ACHN (cell line): Measurements from ENCODE around the gene RUBCNL.
A peak's percentile ranks its signal among the peaks of the same experiment; 100 is the strongest.
"Not testable (repeated sequence)": the region's sequence is repeated elsewhere in the genome, so short reads cannot be mapped to it uniquely, and the experiment has no call there.

Experiments used
- DNase-seq: peaks from one replicate; pipeline ENCODE4 v3.0.0-alpha.2; 2015
- in situ Hi-C: cut with HindIII; loops from 2 replicates; pipeline ENCODE4 v1.10.0; 2017; ENCODE audit warnings: low sequenced_read_pairs, low pct_ligation_motif_present, low pct_unique_long_range_greater_than_20kb

The RUBCNL gene

DNA sequence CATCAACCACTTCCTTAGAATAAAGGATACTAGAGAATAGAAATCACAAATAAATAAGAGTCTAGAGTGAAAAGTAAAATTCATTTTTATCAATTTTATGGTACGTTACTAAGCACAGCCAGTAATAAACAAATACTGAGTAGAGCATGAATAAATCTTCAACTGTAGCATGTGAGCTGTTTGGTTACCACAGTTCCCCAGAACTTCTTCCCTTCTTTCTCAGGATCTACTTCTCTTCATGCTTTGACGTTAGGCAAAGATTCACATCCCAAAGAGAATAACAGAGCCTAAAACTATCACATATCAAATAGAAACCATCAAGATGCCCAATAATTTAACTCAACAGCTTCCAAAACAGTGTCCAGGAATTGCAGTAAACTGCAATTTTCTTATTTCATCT lies 7.4 kb downstream of the RUBCNL start:
- in situ Hi-C loops: no loop called here
- no peak for DNase-seq

DNA sequence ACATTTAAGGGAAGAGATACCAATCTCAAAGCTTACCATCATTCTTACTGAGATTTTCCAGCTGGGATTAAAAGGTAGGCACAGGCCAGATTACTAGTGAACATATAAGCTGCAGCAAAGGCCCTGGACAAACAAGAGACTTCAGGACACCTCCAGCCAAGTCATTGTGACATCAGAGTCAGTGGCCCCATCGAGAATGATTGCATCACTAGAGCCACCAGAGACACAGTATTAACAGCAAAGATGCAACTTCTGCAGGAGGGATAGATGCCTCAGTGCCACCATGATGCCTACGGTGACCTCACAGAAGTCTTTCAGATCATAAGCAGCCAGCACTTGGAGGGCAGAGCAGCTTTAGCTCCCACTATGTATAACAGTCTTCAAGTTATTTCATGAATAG lies 8.6 kb downstream of the RUBCNL start:
- in situ Hi-C loops: no loop called here
- DNase-seq: no peak

DNA sequence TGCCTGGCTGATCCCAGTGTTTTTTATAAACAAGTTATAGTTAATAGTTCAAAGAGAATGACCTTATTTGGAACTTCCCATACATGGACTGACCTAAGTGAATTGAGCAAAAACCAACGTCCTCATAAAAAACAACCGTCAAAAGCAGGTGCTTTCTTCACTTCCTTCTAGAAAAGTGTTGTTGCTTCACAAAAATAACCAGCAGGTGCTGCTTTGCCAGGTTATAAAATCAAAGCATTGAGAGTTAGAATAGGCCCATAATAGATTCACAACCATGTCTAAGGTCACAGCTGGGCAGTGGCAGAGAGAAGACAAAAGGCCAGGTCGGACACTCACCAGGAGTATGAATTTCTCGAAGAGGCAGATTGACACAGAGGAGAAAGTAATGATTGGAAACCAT lies 9.5 kb downstream of the RUBCNL start:
- in situ Hi-C loops: no loop called here
- no peak for DNase-seq

DNA sequence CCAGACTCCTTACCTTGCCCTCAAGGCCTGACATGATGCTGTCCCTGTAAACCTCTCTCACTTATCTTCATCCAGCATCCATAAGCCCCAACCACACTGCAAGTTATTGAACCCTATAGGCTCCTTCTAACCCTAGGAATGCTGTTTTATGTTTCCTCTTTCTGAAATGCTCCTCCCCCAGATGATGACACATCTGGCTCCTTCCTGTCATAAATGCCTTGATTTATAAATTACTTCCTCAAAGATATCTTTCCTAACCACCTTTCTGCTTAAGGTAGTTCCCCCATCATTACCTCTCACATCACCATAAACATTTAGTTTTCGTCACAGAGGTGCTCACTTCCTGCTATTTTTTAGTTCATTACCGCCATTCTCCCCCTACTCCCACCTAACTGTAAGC lies 12.3 kb downstream of the RUBCNL start:
- DNase-seq: no peak
- in situ Hi-C loops: no loop called here

DNA sequence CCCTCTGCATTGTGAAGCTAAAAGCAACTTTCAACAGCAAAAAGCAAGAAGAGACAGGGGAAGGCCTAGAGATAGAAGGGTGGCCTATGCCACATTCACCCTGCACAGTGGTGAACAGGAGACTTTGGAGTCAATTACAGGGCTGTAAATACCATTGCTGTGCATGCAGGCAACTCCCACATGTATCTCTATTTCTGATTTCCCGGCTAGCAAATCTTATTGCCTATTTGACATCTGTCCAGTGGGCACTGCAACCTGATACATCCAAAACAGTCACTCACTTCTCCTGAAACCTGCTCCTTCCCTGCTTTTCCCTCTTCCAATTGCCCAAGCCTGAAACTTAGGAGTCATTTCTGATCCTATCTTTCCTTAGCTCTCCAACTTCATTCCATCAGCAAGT lies 13.4 kb downstream of the RUBCNL start:
- in situ Hi-C loops: no loop called here

DNA sequence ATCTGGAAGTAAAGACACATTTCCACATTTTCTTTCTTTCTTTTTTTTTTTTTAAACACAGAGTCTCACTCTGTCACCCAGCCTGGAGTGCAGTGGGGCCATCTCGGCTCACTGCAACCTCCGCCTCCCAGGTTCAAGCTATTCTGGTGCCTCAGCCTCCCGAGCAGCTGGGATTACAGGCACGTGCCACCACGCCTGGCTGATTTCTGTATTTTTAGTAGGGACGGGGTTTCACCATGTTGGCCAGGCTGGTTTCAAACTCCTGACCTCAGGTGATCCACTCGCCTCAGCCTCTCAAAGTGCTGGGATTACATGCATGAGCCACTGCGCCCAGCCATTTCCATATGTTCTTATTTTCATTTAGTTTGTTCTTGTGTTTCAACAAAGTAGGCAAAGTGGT lies 14.1 kb downstream of the RUBCNL start:
- DNase-seq: not testable (repeated sequence)

More for the DNA sequence above, 13.4 kb downstream of the RUBCNL start:
- no peak for DNase-seq

DNA sequence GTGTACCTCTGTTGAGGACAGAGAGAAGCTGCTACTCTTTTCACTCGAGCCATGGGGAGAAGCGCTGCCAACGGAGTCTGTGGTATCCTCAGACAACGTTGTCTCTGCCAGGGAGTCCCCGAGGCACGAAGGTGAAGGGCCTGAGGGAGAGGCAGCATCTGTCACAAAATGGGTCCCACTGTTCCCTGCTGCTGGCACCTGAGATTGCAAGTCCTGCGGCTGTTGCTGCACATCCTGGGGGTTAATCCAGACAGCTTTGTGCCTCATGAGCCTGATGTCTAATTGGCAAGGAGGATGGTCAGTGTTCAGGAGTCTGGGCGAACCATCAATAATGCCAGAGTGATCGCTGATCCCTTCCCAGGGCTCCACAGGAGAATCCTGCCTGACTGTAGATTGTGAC lies 15.0 kb downstream of the RUBCNL start:
- no peak for DNase-seq
- in situ Hi-C loops: no loop called here

More for the DNA sequence above, 14.1 kb downstream of the RUBCNL start:
- in situ Hi-C loops: not testable (repeated sequence)

DNA sequence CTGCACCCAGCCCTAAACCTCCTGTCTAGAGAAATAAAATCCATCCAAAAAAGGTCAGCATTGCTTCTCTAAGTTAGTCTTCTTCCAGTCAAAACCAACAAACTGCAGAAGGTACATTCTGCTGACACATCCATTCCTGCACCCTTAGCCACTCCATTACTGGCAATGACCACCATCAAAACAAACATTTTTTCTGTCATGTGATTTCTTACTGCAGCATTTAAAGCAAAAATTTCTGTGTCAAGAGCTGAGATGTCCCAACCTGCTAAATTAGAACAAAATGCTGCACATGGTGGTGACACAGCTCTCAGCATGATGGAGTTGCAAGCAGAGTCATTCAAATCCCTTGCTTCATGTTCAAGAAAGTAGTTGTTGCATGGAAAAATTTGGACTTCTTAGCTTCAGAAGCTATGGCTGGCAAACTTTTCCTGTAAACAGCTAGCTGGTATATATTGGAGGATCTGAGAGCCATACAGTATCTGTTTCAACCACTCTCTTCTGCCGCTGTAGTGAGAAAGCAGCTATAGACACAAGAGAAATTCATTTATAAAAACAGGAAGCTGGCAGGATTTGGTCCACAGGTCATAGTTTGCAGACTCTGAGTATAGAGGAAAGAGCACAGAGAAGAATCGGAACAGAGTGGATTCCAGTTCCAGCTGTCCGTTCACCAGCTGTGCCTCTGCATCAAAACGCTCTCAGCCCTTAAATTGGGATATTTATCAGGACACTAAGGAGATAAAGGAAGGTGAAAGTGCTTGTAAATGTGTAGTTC lies 17.4 kb downstream of the RUBCNL start:
- no peak for DNase-seq
- in situ Hi-C loops: no loop called here

DNA sequence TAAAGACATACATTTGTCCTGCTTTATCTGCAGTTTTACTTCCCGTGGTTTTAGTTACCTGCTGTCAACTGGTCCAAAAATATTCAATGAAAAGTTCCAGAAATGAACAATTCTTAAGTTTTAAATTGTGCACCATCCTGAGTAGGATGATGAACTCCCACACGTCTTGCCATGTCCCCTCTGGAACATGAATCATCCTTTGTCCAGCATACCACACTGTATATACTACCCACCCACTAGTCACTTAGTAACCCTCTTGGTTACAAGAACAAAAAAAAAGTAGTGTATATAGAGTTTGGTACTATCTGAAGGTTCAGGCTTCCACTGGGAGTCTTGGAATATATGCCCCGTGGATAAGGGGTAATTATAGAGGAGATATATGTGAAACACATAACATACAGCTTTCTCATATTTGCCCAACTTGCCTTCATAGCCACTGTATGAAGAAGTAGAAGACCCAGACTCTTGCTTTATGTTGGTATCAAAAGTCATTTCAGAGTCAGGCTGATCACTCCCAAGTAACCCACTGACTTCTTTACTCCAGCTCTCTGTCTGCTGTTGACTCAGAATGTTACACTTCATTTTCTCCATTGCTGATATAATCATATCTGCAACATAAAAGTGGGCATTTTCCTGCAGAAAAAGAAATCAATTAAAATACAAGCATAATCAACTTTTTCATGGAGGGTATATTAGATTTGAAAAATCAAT lies 19.3 kb downstream of the RUBCNL start:
- in situ Hi-C loops: no loop called here

DNA sequence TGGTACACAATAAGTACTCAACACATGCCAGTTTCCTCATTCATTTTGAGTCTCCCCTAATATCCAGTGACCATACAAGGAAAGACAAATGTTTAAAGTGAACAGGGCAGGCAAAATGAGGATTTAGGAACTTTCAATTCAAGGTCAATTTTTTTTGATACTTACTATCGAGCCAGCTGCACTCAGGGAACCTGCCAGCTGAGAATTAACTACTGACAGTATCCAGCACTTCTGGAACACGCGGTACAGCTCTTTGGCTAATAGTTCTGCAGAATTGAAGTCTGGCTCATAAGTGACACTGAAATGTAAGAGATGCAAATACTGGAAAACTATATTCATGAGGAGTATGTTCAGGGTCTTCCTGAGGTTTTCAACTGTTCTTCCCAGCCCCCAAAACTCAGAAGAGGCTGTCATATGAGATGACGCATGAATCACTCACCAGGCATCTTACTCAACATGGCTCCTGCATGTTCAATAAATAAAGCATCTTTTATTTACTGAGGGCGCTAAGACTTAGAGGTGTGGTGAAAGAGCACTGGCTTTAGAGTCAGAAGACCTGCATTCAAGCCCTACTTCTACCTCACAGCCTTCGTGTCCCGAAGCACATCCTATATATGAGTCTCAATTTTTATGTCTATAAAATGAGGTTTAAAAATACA lies 25.6 kb downstream of the RUBCNL start:
- no peak for DNase-seq
- in situ Hi-C loops: no loop called here

More for the DNA sequence above, 19.3 kb downstream of the RUBCNL start:
- peak; percentile 2 for DNase-seq

DNA sequence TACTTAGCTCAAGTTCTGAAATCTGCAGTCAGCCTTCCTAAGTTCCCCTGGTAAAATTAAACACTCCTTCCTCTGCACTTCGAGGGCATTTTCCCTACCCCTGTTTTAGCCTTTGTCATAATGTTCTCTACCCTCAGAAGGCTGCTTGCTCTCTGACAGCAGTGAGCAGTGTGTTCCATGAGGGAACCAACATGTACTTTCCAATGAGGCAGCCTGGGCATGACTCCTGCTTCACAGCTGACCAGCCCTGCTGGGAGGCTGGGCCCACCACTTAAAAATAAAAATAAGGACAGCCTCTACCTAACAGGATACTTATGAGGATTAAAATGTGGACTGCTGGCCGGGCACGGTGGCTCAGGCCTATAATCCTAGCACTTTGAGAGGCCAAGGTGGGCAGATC lies 26.4 kb downstream of the RUBCNL start:
- no peak for DNase-seq
- in situ Hi-C loops: no loop called here

DNA sequence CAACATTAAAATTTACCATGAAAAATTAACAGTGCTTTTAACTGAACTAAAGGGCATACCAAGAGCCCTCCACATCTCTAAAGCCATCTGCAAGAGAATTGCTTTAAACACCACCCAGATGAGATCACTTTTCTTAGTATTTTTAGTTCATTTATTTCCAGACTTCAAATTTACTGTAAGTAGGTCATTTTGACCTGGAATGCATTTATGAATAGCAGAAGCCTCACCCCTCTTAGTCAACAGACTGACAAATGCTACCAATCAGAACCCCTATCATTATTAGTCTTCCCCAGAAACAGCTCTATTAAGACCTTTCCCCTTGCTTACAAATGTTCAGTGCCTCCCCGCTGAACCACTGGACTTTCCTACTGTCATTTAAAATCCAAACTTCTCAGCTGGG lies 27.3 kb downstream of the RUBCNL start:
- in situ Hi-C loops: no loop called here
- DNase-seq: no peak

DNA sequence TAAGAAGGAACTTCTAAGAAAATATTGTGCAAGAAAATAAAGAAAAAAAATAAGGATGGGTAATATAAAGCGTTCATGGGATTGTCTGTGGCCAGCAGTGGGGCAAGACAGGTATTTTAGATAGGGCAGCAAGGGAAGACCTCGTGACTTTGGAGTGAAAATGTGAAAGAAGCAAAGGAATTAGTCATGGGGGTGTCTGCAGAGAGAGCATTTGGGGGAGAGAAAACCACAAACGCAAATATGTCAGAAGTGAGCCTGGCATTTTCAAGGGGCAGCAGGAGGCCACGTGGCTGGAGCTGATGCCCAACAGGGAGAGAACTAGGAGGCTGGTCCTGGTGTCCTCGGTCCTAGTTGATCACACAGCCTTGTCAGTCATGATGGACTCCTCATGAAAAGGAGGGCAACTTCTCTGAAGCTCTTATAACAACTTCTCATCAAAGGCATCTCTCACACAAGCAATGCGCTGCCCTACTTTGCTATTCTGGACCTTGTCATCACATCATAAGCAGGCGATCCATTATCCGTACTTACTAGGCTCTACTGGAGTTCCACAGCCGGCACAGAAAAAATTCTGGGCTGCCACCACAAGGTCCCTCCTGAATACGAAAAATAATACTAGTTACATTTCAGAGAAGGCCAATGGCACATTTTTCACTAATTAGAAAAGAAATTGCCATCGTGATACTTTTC lies 31.0 kb downstream of the RUBCNL start:
- no peak for DNase-seq
- in situ Hi-C loops: no loop called here

DNA sequence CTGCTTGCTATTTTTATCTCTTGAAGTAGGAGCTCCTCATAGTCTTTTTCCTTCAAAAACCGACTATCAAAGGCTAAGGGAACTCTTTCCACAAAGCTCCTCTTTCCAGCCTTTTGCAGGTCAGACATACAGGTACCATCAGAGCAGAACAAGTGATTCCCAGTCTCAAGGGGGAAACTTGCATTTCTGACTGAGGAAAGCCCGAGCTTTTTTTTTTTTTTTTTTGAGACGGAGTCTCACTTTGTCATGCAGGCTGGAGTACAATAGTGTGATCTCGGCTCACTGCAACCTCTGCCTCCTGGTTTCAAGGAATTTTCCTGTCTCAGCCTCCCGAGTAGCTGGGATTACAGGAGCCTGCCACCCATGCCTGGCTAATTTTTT lies 32.0 kb downstream of the RUBCNL start:
- DNase-seq: no peak
- in situ Hi-C loops: no loop called here

DNA sequence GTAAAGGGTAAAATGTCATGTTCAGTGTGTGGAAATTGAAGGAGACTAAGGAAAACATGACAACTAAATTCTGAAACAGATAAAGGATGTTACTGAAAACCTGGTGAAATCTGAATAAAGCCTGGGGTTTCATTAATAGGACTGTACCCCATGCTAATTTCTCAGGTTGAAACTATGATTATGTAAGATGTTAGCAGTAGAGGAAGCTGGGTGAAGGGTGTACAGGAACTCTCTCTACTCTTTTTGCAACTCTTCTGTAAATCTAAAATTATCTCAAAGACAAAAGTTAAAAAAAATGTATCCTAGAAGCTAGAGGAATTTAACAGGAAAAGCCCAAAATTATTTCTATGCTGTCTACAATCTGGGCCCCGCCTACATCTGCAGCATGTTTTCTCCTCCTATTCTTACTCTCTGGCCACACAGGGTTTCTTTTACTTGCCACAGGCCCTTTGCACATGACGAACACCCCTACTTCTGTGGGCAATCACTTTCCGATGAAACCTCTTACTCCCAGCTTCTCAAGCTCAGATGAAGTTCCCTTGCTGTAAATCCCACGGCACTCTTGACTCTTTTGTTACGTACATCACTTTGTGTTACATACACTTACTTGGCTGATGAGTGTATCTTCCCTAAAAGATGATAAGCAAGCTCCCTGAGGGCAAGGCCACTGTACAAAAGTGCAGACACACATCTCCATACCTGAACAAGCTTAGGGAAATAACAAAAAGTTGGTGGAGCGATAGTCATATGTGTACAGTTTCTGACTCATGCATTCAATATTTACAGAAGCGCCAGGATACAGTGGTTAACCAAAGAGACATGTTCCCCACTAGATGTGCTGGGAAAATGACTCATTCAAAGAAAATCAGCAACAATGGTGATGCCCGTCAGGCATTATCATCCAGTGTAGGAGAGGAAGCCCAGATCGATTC lies 32.6 kb downstream of the RUBCNL start:
- in situ Hi-C loops: no loop called here
- peak; percentile 90 for DNase-seq

DNA sequence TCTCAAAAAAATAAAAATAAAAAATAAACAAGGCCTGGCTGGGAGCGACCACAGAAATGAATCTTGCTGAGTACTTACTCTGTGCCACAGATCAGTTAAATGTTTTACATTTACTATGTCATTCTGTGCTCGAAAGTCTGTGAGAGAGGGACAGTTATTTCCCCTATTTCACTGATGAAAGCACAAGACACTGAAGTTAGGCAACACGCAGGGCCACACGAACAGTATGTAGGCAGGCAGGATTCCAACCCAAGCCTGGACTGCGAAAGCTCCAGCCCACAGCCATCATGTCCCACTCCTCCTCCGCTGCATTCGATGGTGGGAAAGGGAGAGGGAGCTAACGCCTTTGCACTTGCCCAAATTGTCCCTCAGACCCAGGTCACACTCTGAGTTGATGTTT lies 34.2 kb downstream of the RUBCNL start:
- in situ Hi-C loops: no loop called here

DNA sequence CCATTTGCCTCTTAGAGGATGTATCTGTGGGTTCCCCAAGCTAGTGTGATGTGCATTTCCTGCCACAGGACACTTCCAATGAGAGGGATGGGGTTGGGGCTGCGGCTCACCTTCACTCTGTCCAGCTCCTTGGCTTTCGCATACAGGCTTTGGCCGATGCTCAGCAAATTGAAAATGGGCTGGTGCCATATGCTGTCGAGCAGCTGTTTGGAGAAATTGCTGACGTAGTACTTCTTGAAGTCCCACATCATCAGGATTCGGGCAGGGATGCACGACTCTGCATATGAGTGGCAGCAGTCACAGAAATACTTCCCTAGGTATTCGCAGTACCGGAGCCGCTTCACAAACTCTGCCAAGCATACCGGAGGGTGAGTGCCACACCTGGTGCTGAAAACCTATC lies 37.0 kb downstream of the RUBCNL start:
- no peak for DNase-seq
- in situ Hi-C loops: no loop called here

More for the DNA sequence above, 34.2 kb downstream of the RUBCNL start:
- DNase-seq: no peak

DNA sequence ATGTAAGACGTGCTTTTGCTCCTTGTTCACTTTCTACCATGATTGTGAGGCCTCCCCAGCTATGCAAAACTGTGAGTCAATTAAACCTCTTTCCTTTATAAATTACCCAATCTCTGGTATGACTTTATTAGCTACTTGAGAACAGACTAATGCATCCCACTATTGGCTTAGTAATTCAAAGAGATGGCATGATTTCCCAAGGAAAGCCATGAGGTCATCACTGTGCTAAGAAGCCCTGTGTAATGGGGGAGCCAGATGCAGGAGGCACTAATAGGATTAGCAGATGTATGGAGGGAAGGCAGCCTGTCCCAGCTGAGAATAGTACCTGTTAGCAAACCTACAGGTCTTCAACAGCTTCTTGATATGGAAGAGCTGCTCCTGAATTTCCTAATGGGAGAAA lies 38.1 kb downstream of the RUBCNL start:
- in situ Hi-C loops: no loop called here
- DNase-seq: no peak
